NB4 (cell line): Measurements from ENCODE around the gene M1AP.

Experiments used
- DNase-seq: peaks from one replicate; pipeline ENCODE4 v3.0.0; 2010; ENCODE audit warnings: low read depth
- H3K4me3 ChIP-seq: one replicate; pipeline ENCODE4 v1.5.1; 2011; ENCODE audit warnings: mild to moderate bottlenecking, low read depth, low read length, moderate library complexity
- CTCF ChIP-seq: IDR thresholded peaks from one replicate; pipeline ENCODE4 v1.5.1; 2012; ENCODE audit warnings: low read depth, low read length
- MAX ChIP-seq: IDR thresholded peaks from 2 replicates; pipeline ENCODE4 v1.6.1; 2011; ENCODE audit warnings: low read depth, low read length
- MYC ChIP-seq: IDR thresholded peaks from 2 replicates; pipeline ENCODE4 v1.6.1; 2011; ENCODE audit warnings: low read depth, low read length
- POLR2A ChIP-seq: IDR thresholded peaks from 2 replicates; pipeline ENCODE4 v1.6.1; 2011; ENCODE audit warnings: mild to moderate bottlenecking; ENCODE audit not compliant: insufficient read length; ENCODE audit errors: extremely low read depth

M1AP gene

GRCh38 chr2:74546004-74546403 lies 102.1 kb downstream of the M1AP start:
- no peak for DNase-seq
- H3K4me3 ChIP-seq: no peak overlapping the region
- TF ChIP-seq CTCF: no peak
- TF ChIP-seq POLR2A: no peak
- no peak for TF ChIP-seq MAX
- no peak for TF ChIP-seq MYC

GRCh38 chr2:74544634-74545033 lies 103.5 kb downstream of the M1AP start:
- TF ChIP-seq CTCF: peak; percentile 6
- no peak for TF ChIP-seq POLR2A
- TF ChIP-seq MAX: no peak
- no peak for TF ChIP-seq MYC
- H3K4me3 ChIP-seq: no peak overlapping the region
- no peak for DNase-seq

GRCh38 chr2:74542978-74543377 lies 105.2 kb downstream of the M1AP start:
- H3K4me3 ChIP-seq: no peak overlapping the region
- no peak for DNase-seq
- no peak for TF ChIP-seq MYC
- TF ChIP-seq POLR2A: no peak
- no peak for TF ChIP-seq MAX
- TF ChIP-seq CTCF: no peak

- no peak for DNase-seq
- no peak for TF ChIP-seq MAX
- TF ChIP-seq MYC: no peak
- TF ChIP-seq POLR2A: no peak
- TF ChIP-seq CTCF: no peak
- no peak overlapping the region for H3K4me3 ChIP-seq
These were observed 107.8 kb downstream of the M1AP start for GRCh38 chr2:74540291-74540690.

- TF ChIP-seq CTCF: no peak
- TF ChIP-seq MYC: no peak
- no peak for TF ChIP-seq MAX
- no peak for TF ChIP-seq POLR2A
- no peak overlapping the region for H3K4me3 ChIP-seq
- DNase-seq: peak; percentile 47
These were observed 109.2 kb downstream of the M1AP start for GRCh38 chr2:74538881-74539339.

GRCh38 chr2:74537140-74537539 lies 111.0 kb downstream of the M1AP start:
- TF ChIP-seq MAX: no peak
- no peak for TF ChIP-seq CTCF
- DNase-seq: no peak
- no peak overlapping the region for H3K4me3 ChIP-seq
